ENCODE measurements around the gene ANKRD44. TPM values are rescaled to one million over a fixed set of nuclear protein-coding genes. Genes with fewer than 3 reads are reported as not detected.
A peak's percentile ranks its signal among the peaks of the same experiment; 100 is the strongest.

Gene ANKRD44
- total RNA-seq, 1 donor from 2014 or later = 5.6 TPM

DNA sequence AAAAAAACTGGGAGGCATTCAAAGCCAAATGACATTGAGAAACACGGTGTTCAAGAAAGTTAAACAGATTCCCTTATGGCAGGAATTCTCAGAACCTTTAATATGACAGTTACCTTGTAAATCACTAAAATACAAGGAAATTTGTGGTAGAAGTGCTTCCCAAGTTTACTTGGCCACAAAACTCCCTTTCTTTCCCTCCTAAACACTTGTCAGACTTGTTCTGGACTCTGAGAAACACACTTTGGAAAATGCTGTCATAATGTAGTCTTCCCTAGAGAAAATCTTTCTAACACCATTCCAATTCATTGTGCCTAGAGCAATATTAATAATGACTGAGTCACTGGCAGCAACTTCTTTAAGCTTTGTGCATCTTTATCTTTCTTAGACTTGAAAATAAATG lies 140.4 kb downstream of the ANKRD44 start:
- DNase-seq = no peak

- DNase-seq = peak; percentile 91
Measured at GRCh38 chr2:197168705-197169104, 141.9 kb downstream of the ANKRD44 start.

DNA sequence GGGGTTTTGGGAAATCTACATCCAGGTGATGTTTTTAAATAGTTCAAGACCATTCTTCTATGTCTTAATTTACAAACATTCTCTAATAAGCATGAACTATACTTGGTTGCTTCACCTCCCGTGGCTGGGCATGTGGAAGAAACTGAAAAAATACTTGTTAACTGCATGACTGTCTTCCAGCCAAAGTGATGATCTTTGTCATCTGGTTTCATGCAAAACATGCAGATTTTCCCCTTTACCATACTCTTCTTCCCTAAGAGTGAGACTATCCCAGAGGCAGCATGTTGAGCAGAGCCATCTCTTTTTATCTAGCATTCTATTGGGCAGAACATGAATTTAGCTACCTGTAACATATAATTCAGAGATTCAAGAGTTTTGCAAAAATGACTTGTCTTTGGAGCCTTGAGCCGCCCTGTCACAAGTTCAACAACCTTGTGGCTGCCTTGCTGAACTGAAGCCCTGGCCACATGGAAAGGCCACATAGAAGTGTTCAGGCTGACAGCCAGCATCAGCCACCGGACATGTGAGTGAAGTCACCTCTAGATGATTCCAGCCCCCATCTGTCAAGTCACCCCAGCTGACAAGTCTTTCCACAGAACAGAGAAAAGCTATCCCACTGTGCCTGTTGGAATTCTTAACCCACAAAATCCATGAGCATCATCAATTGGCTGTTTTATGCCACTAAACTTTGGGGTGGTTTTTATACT lies 142.8 kb downstream of the ANKRD44 start:
- no peak for DNase-seq

DNA sequence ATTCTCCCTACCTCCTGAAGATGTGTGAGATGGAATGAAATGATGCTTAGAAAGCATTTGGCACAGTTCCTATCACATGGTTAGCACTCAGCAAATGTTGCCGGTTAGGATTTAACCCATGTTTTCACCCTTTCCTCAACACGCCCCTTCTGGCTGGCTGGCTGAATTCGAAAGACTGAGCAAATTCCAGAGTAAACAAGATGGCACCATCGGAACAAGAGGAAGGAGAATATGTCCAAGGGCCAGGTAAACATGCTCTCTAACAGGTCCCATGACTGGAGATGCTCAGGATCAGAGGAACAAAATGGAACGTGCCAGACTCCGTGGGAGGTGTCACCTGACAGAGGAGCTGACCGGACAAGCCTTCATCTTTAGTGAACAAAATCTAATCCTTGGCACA lies 145.6 kb downstream of the ANKRD44 start:
- DNase-seq = no peak

- peak; percentile 15 for DNase-seq
Measured at GRCh38 chr2:197164141-197164754, 146.3 kb downstream of the ANKRD44 start.

DNA sequence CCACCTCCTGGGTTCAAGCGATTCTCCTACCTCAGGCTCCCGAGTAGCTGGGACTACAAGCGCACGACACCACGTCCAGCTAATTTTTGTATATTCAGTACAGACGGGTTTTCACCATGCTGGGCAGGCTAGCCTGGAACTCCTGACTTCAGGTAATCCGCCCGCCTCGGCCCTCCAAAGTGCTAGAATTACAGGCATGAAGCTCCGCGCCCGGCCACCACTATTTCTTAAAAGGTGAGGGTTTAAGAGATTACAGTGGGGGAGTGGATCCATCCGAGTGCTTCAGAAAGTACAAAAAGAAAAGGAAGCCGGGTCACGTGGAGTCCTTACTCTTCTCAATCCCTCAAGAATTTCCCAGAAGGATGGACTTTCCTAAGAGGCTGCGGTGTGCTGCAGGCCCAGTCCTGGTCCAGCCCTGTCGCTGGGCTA lies 146.9 kb downstream of the ANKRD44 start:
- no peak for DNase-seq

DNA sequence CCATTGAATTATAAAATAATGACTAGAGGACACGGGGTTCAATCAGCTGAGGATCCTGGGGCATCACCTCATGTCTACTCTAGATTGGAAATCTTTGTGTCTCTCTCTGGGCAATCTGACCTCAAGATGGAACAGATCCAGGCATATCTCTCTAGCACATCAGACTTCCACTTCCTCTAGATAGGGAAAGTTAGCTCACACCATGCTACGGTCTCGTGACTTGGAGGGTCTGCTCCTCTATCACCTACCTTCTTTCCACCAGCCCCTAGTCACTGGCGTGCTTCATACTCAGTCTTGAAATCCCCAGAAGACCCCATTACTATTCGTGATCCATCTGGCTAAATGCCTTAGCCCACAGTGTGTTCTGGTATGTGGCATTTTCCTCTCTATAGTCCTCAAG lies 148.8 kb downstream of the ANKRD44 start:
- DNase-seq = peak; percentile 27

DNA sequence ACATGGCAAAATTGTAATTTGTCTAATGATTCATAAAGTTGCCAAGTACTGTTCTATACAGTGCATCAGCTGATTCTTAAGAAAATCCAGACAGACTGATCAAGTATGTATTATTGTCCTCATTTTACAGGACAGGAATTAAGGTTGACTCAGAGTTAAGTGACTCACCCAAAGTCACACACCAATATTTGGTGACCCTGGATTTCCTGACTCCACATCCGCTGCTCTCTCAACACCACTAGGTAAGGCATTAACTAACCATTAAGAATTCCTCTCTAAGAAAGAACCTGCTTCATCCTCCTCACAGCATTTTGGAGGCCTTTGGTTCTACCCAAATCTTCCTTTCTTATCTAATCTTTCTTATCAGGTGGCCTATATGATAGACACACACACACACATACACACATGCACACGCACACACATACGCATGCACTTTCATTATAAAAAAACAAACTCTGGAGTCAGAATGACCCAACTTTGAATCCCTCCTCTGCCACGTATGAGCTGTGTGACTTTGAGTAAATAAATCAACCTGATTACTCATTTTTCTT lies 150.8 kb downstream of the ANKRD44 start:
- peak; percentile 94 for DNase-seq

- DNase-seq = peak; percentile 25
Measured at GRCh38 chr2:197158591-197159550, 151.7 kb downstream of the ANKRD44 start.

DNA sequence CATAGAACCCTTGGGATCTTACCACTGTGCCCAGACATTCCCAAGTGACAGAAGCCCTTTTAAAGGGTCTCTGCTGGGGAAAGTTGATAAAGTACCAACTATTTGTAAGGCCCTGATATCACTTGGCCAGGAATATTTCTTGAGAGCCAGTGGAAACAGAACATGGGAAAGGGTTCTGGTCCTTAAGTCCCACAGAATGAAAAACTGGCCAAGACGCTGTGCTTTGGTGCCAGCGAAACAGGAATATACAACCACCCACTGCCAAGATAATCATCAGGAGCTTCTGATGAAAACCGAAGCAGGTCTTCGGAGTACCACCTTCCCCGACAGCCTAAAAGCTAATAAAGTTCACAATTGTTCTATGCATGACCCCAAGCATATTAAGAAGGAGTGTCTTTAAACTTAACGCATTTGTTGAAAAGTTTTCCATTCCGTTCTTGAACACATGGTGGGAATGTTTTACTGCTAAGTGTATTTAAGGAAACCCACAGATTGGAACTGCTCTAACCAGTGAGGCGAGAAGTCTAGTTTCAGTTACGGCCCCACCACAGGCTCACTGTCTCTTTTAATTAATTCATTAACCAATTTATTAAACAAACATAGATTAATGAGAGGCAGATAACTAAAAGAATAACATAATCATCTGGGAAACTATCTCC lies 152.6 kb downstream of the ANKRD44 start:
- DNase-seq = no peak

DNA sequence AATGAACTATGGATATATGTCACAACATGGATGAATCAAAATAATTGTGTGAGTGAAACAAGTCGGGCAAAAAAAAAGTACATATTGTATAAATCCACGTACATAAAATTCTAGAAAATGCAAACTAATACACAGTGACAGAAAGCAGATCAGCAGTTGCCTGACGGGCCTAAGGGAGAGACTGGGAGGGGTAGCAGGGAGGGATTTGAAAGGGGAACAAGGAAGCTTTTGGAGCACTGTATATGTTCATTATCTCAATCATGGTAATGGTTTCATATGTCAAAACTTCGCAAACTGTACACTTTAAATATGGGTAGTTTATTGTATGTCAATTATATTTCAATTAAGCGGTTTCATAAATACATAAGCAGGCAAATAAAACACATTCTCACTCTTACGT lies 153.8 kb downstream of the ANKRD44 start:
- DNase-seq = no peak

- no peak for DNase-seq
Measured at GRCh38 chr2:197152451-197153228, 157.9 kb downstream of the ANKRD44 start.

DNA sequence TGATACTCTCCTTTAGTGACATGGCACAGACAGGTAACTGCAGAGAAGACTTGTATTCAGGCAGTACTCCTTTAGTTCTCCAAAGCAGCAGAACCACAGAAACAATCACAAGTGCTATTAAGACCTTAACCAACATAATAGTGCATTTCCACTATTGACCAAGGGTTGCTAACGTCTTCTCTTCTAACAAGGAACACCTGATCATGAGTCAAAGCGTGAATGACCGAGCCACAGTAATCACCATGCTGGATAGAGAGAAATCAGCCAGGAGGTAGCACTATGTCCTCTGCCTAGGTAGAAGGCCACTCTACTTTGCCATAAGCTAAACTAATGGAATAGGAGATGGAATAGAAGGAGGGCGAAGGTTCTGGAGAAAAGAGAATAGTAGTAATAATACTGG lies 161.0 kb downstream of the ANKRD44 start:
- DNase-seq = no peak

DNA sequence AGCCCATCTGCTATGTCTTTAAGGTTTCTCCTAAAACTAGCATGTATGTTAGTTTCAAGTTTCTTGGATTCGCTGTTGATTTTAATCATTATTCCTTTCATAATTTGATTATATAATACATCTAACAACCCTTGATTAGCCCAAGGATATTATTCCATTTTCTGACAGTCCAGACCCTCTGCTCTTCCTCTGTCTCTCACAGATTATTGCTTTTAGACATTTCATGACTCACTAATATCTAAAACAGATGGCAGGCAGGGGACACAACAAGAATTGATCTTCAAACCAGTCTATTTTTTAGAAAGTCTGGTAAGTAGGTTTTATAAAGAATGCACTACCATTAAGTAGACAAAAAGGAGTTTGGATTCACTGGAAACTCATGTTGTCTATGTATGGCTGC lies 162.2 kb downstream of the ANKRD44 start:
- no peak for DNase-seq

DNA sequence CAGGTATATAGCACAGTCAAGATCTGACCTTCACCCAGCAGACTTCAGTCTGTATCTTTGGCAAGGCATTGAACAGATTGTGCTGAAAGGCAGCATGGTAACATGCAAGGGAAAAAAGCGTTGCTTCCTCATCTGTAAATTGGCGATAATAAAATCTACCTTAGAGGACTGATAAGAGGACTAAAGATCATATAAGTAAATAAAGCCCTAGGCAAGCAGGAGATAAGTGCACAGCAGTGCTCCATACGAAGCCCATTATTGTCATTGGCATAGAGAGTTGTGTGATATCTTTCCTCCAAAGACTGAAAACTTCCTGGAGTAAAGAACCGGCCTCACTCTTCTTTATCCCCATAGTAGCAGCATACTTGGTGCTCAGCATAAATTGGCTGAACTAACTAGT lies 162.6 kb downstream of the ANKRD44 start:
- DNase-seq = no peak

- DNase-seq = no peak
Measured at GRCh38 chr2:197146995-197147394, 163.6 kb downstream of the ANKRD44 start.

- no peak for DNase-seq
Measured at GRCh38 chr2:197145471-197146056, 165.0 kb downstream of the ANKRD44 start.

GRCh38 chr2:197144183-197144582 lies 166.4 kb downstream of the ANKRD44 start:
- DNase-seq = no peak

GRCh38 chr2:197141702-197142473 lies 168.7 kb downstream of the ANKRD44 start:
- DNase-seq = no peak

DNA sequence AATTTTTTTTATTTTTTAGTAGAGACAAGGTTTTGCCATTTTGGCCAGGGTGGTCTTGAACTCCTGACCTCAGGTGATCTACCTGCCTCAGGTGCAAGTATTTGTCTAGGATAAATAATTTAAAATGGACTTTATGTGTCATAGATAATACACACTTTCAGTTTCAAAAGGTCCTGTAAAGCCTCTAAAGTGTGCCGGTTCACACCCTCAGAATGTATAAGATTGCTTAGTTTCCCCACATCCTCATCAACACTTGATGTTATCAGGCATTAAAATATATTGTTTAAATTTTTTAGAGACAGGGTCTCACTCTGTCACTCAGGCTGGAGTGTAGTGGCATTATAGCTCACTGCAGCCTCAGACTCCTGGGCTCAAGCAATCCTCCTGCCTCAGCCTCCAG lies 170.5 kb downstream of the ANKRD44 start:
- DNase-seq = no peak
